CD14-positive monocyte (primary cell): ENCODE results near the gene OFD1. TPM values are rescaled to one million over a fixed set of nuclear protein-coding genes. Genes with fewer than 3 reads are reported as not detected.

ENCODE experiments used
- DNase-seq, 3 donors: peaks; one replicate each; pipeline ENCODE4 v3.0.0-alpha.2; 2011 to 2022
- H2AFZ ChIP-seq: 2 replicates; pipeline ENCODE4 v1.6.0; 2012; ENCODE audit warnings: mild to moderate bottlenecking, low read depth, low read length, inconsistent platforms; ENCODE audit not compliant: insufficient read depth, poor library complexity, severe bottlenecking
- H3K27ac ChIP-seq, 2 donors: 1 replicate in 1 of 2; 2 replicates in 1 of 2; pipeline ENCODE4 v1.5.1; 2012 to 2013; ENCODE audit warnings: low read length in 2 of 2, control low read depth in 1 of 2, inconsistent platforms in 1 of 2, low read depth in 1 of 2, mild to moderate bottlenecking in 1 of 2
- H3K27me3 ChIP-seq, 2 donors: one replicate each; pipeline versions ENCODE4 v1.6.0 to v1.6.1; 2011 to 2013; ENCODE audit warnings: low read length in 2 of 2; ENCODE audit not compliant: control insufficient read depth in 2 of 2, insufficient read depth in 2 of 2
- H3K36me3 ChIP-seq, 2 donors: replicated peaks in 1 of 2; 1 replicate in 1 of 2; 2 replicates in 1 of 2; pipeline versions ENCODE4 v1.5.1 to v1.6.1; 2012 to 2013; ENCODE audit warnings: low read length in 2 of 2, control low read depth in 1 of 2, inconsistent platforms in 1 of 2, mild to moderate bottlenecking in 1 of 2; ENCODE audit not compliant: insufficient read depth in 2 of 2, control insufficient read depth in 1 of 2
- H3K4me1 ChIP-seq, 2 donors: 1 replicate in 1 of 2; 2 replicates in 1 of 2; pipeline versions ENCODE4 v1.5.1 to v1.6.1; 2012 to 2013; ENCODE audit warnings: low read length in 2 of 2, control low read depth in 1 of 2, inconsistent platforms in 1 of 2, mild to moderate bottlenecking in 1 of 2, moderate library complexity in 1 of 2; ENCODE audit not compliant: insufficient read depth in 2 of 2, control insufficient read depth in 1 of 2
- H3K4me2 ChIP-seq: replicated peaks from 2 replicates; pipeline ENCODE3; 2012; ENCODE audit warnings: low read length, moderate library complexity, mild to moderate bottlenecking; ENCODE audit not compliant: poor library complexity, severe bottlenecking; ENCODE audit errors: extremely low read depth
- H3K4me3 ChIP-seq, 3 experiments: fragments of 200-600 bp in 1 of 3; sonication (generic) in 1 of 3; replicated peaks in 1 of 3; 1 replicate in 2 of 3; 2 replicates in 1 of 3; pipeline ENCODE4 v1.5.1; 2011 to 2013; ENCODE audit warnings: low read length in 3 of 3, mild to moderate bottlenecking in 3 of 3, control low read depth in 2 of 3, low read depth in 2 of 3, inconsistent platforms in 1 of 3, moderate library complexity in 1 of 3
- H3K79me2 ChIP-seq: 2 replicates; pipeline ENCODE4 v1.6.0; 2012; ENCODE audit warnings: mild to moderate bottlenecking, control low read depth, inconsistent platforms, low read length, moderate library complexity; ENCODE audit not compliant: insufficient read depth
- H3K9ac ChIP-seq: 2 replicates; pipeline ENCODE4 v1.6.0; 2017; ENCODE audit warnings: low read length, mild to moderate bottlenecking; ENCODE audit not compliant: insufficient read depth, poor library complexity, severe bottlenecking
- H3K9me3 ChIP-seq, 2 donors: replicated peaks in 1 of 2; 1 replicate in 1 of 2; 2 replicates in 1 of 2; pipeline versions ENCODE4 v1.5.1 to v1.6.1; 2012 to 2013; ENCODE audit warnings: low read length in 2 of 2, control low read depth in 1 of 2; ENCODE audit not compliant: control insufficient read depth in 1 of 2, insufficient read depth in 1 of 2
- H4K20me1 ChIP-seq: 2 replicates; pipeline ENCODE4 v1.6.0; 2012; ENCODE audit warnings: mild to moderate bottlenecking, low read length, control low read depth, moderate library complexity; ENCODE audit not compliant: insufficient read depth
- H3K27ac Mint-ChIP-seq, 7 donors: one replicate each; pipeline ENCODE4 v1.8.0; 2020; ENCODE audit warnings: mild to moderate bottlenecking in 7 of 7, mixed read lengths in 7 of 7, moderate library complexity in 6 of 7, inconsistent platforms in 2 of 7
- H3K27me3 Mint-ChIP-seq, 3 donors: one replicate each; pipeline ENCODE4 v1.8.0; 2021 to 2022; ENCODE audit warnings: low read depth in 3 of 3, mild to moderate bottlenecking in 3 of 3, mixed read lengths in 3 of 3, moderate library complexity in 3 of 3, inconsistent platforms in 1 of 3
- H3K36me3 Mint-ChIP-seq, 2 donors: one replicate each; pipeline ENCODE4 v1.8.0; 2020; ENCODE audit warnings: mixed read lengths in 2 of 2, inconsistent platforms in 1 of 2, mild to moderate bottlenecking in 1 of 2
- H3K4me1 Mint-ChIP-seq: one replicate; pipeline ENCODE4 v1.8.0; 2020; ENCODE audit warnings: mild to moderate bottlenecking, mixed read lengths
- H3K4me3 Mint-ChIP-seq, 2 donors: one replicate each; pipeline ENCODE4 v1.8.0; 2020; ENCODE audit warnings: mild to moderate bottlenecking in 2 of 2, mixed read lengths in 2 of 2, moderate library complexity in 1 of 2
- H3K9me3 Mint-ChIP-seq, 7 donors: one replicate each; pipeline ENCODE4 v1.8.0; 2020 to 2022; ENCODE audit warnings: mixed read lengths in 7 of 7, mild to moderate bottlenecking in 6 of 7, moderate library complexity in 6 of 7, inconsistent platforms in 2 of 7
- WGBS: methylation state at CpG from one replicate; pipeline ENCODE4 v1.1.5; 2013; ENCODE audit warnings: missing lambda C conversion rate; ENCODE audit not compliant: insufficient coverage; 5-methylcytosine and 5-hydroxymethylcytosine counted together
- intact Hi-C, 2 donors: fragments of 100-400 bp; cut with micrococcal nuclease; formaldehyde crosslinking; loops; one replicate each; pipeline versions ENCODE4 v1.15.0 to v1.15.1; 2023
- polyA plus RNA-seq, 3 donors: library from polyadenylated mRNA; depleted of rRNA in 1 of 3; unstranded in 2 of 3; stranded (reverse) in 1 of 3; fragments of 300-500 nt in 2 of 3; fragments of >200 nt in 1 of 3; fragmentation: Illumina TruSeq in 2 of 3; gene quantifications; 1 replicate in 2 of 3; 2 replicates in 1 of 3; pipeline ENCODE4 v1.2.3, GENCODE V29; 2012 to 2021
- TF ChIP-seq, protein P1 (sequence below): fragments of 200-600 bp; IDR thresholded peaks from one replicate; pipeline ENCODE4 v1.8.0; 2022; ENCODE audit warnings: antibody characterized with exemption, mild to moderate bottlenecking

The OFD1 gene
- polyA plus RNA-seq, 3 donors, result 2.4 to 10.2 (median 2.9) TPM

GRCh38 chrX:13697976-13698375 is 36.6 kb upstream of the OFD1 start:
- TF ChIP-seq, protein P1, sequence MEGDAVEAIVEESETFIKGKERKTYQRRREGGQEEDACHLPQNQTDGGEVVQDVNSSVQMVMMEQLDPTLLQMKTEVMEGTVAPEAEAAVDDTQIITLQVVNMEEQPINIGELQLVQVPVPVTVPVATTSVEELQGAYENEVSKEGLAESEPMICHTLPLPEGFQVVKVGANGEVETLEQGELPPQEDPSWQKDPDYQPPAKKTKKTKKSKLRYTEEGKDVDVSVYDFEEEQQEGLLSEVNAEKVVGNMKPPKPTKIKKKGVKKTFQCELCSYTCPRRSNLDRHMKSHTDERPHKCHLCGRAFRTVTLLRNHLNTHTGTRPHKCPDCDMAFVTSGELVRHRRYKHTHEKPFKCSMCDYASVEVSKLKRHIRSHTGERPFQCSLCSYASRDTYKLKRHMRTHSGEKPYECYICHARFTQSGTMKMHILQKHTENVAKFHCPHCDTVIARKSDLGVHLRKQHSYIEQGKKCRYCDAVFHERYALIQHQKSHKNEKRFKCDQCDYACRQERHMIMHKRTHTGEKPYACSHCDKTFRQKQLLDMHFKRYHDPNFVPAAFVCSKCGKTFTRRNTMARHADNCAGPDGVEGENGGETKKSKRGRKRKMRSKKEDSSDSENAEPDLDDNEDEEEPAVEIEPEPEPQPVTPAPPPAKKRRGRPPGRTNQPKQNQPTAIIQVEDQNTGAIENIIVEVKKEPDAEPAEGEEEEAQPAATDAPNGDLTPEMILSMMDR, result no peak
- peak overlapping the region; percentile 36 to 87 (median 79) for H3K27ac Mint-ChIP-seq
- H3K27me3 Mint-ChIP-seq, result peaks cover 0 to 9% (median 1%) of the 10 kb centered on the region in 3 donors
- no peak overlapping the region for H3K9ac ChIP-seq
- H3K9me3 ChIP-seq, result no peaks in the 10 kb centered on the region
- H3K36me3 Mint-ChIP-seq, result peaks cover 0 to 3% of the 10 kb centered on the region in 2 donors
- H3K36me3 ChIP-seq, result no peaks in the 10 kb centered on the region
- intact Hi-C loops, result loop anchor here (5.0 to 10.0 kb wide), 2 partner anchors 34 to 1177 kb away; partner anchors contain the start of genes FANCB (in 1 of the 2), MOSPD2 (in 1 of the 2), OFD1 (in 1 of the 2) and TRAPPC2 (in 1 of the 2)
- no CpG with 5 or more reads among the region's 1 CpG for WGBS
- H3K9me3 Mint-ChIP-seq, result peaks cover 0 to 1% (median 0%) of the 10 kb centered on the region in 7 donors
- H3K4me3 ChIP-seq, result no peak overlapping the region
- no peak overlapping the region for H3K4me3 Mint-ChIP-seq
- DNase-seq, result peak in 1 of 3 donors; percentile 7
- H3K27ac ChIP-seq, result peak overlapping the region in 1 of 2 donors; percentile 63
- no peak overlapping the region for H2AFZ ChIP-seq
- peaks cover 71 to 73% of the 10 kb centered on the region in 2 donors for H3K4me1 ChIP-seq
- H3K79me2 ChIP-seq, result peaks cover 99% of the 10 kb centered on the region
- H3K4me1 Mint-ChIP-seq, result peaks cover 74% of the 10 kb centered on the region
- no peak overlapping the region for H3K4me2 ChIP-seq
- peaks cover 0 to 2% of the 10 kb centered on the region in 2 donors for H3K27me3 ChIP-seq
- peaks cover 90% of the 10 kb centered on the region for H4K20me1 ChIP-seq

DNA sequence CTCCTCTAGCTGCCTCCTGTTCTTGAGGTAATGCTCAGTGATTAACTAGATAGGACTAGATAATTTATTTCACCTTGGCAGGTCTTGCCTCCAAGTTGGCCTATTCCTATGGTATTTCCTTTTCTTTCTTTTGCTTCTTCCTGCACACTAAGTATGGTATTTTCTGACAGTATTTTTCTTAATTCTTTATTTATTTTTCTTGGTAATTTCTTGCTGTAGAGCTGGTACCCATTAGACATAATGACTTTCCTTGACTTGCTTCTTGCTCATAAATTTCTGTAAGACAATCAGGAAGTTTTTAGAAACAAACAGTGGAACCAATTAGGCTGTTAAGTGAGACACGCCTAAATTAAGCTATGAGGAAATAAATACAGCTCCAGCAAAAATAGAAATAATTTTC is 36.1 kb upstream of the OFD1 start:
- peaks cover 66 to 68% of the 10 kb centered on the region in 2 donors for H3K4me1 ChIP-seq
- intact Hi-C loops, result loop anchor here (5.0 to 10.0 kb wide), 2 partner anchors 34 to 1176 kb away; partner anchors contain the start of genes FANCB (in 1 of the 2), MOSPD2 (in 1 of the 2), OFD1 (in 1 of the 2) and TRAPPC2 (in 1 of the 2)
- no peak overlapping the region for H3K4me3 Mint-ChIP-seq
- H3K9me3 Mint-ChIP-seq, result peaks cover 0 to 1% (median 0%) of the 10 kb centered on the region in 7 donors
- peak overlapping the region in 6 of 7 donors; percentile 15 to 87 (median 80) for H3K27ac Mint-ChIP-seq
- DNase-seq, result no peak
- TF ChIP-seq, protein P1, result no peak
- peaks cover 0 to 9% (median 1%) of the 10 kb centered on the region in 3 donors for H3K27me3 Mint-ChIP-seq
- no peak overlapping the region for H3K9ac ChIP-seq
- peaks cover 70% of the 10 kb centered on the region for H3K4me1 Mint-ChIP-seq
- no peaks in the 10 kb centered on the region for H3K9me3 ChIP-seq
- H3K36me3 ChIP-seq, result no peaks in the 10 kb centered on the region
- H4K20me1 ChIP-seq, result peaks cover 90% of the 10 kb centered on the region
- H3K79me2 ChIP-seq, result peaks cover 99% of the 10 kb centered on the region
- H3K27me3 ChIP-seq, result peaks cover 0 to 2% of the 10 kb centered on the region in 2 donors
- peaks cover 0 to 3% of the 10 kb centered on the region in 2 donors for H3K36me3 Mint-ChIP-seq
- no CpG with 5 or more reads among the region's 1 CpG for WGBS
- no peak overlapping the region for H3K4me2 ChIP-seq
- H3K27ac ChIP-seq, result peak overlapping the region in 1 of 2 donors; percentile 63
- no peak overlapping the region for H2AFZ ChIP-seq
- no peak overlapping the region for H3K4me3 ChIP-seq
